Measurements from ENCODE around the gene SPINT2. TPM values are rescaled to one million over a fixed set of nuclear protein-coding genes. Genes with fewer than 3 reads are reported as not detected.

Gene SPINT2
- total RNA-seq, 1 donor from 2014 or later = 277 TPM

GRCh38 chr19:38291855-38292254 is 27.5 kb downstream of the SPINT2 start:
- TF ChIP-seq, protein P1, sequence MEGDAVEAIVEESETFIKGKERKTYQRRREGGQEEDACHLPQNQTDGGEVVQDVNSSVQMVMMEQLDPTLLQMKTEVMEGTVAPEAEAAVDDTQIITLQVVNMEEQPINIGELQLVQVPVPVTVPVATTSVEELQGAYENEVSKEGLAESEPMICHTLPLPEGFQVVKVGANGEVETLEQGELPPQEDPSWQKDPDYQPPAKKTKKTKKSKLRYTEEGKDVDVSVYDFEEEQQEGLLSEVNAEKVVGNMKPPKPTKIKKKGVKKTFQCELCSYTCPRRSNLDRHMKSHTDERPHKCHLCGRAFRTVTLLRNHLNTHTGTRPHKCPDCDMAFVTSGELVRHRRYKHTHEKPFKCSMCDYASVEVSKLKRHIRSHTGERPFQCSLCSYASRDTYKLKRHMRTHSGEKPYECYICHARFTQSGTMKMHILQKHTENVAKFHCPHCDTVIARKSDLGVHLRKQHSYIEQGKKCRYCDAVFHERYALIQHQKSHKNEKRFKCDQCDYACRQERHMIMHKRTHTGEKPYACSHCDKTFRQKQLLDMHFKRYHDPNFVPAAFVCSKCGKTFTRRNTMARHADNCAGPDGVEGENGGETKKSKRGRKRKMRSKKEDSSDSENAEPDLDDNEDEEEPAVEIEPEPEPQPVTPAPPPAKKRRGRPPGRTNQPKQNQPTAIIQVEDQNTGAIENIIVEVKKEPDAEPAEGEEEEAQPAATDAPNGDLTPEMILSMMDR (IDR thresholded peaks at IDR 0.05; ENCODE audit: unreplicated experiment) = no peak
- no peak for DNase-seq (ENCODE audit: low spot score in 2 of 2, unreplicated experiment in 2 of 2)
- Mint-ChIP-seq H3K9me3 (no peaks in the 10 kb centered on the region), H3K36me3 (peaks cover 7% of the 10 kb centered on the region), H3K27me3 (ENCODE audit: low read depth) (no peaks in the 10 kb centered on the region), H3K4me3 (no peak overlapping the region), H3K4me1 (no peaks in the 10 kb centered on the region), H3K27ac (no peak overlapping the region)

- TF ChIP-seq, protein P1 (IDR thresholded peaks at IDR 0.05; ENCODE audit: unreplicated experiment) = no peak
- no peak overlapping the region for H3K27ac Mint-ChIP-seq
These were observed 28.9 kb downstream of the SPINT2 start for GRCh38 chr19:38293281-38293680.

DNA sequence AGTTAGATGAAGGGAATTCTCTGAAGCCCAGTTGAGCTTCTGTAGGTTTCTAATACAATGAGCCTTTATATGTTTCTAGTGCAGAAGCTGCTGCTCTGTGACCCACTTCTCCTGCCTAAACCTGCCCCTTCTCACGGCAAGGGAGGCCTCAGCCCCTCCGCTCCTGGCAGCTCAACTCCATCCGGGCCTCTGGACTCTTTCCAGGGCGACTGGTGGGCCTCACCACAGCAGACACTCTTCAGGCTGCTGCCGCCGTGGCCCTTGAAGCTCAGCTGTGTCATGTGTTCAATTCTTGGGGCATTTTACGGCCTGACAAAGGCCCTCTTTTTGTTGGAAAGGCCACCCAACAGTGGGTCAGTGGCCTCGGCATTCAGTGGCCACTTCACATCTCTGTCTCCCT is 29.7 kb downstream of the SPINT2 start:
- H3K4me1 Mint-ChIP-seq = peaks cover 1% of the 10 kb centered on the region
- no peak overlapping the region for H3K27ac Mint-ChIP-seq
- H3K9me3 Mint-ChIP-seq = no peaks in the 10 kb centered on the region
- TF ChIP-seq, protein P1 (IDR thresholded peaks at IDR 0.05; ENCODE audit: unreplicated experiment) = no peak
- peaks cover 3% of the 10 kb centered on the region for H3K36me3 Mint-ChIP-seq
- no peaks in the 10 kb centered on the region for H3K27me3 Mint-ChIP-seq (ENCODE audit: low read depth)
- no peak for DNase-seq (ENCODE audit: low spot score in 2 of 2, unreplicated experiment in 2 of 2)
- H3K4me3 Mint-ChIP-seq = no peak overlapping the region

More at GRCh38 chr19:38293281-38293680, 28.9 kb downstream of the SPINT2 start:
- Mint-ChIP-seq H3K27me3 (ENCODE audit: low read depth) (no peaks in the 10 kb centered on the region), H3K4me3 (no peak overlapping the region), H3K9me3 (no peaks in the 10 kb centered on the region), H3K4me1 (no peaks in the 10 kb centered on the region), H3K36me3 (peaks cover 3% of the 10 kb centered on the region)
- DNase-seq (ENCODE audit: low spot score in 2 of 2, unreplicated experiment in 2 of 2) = no peak

DNA sequence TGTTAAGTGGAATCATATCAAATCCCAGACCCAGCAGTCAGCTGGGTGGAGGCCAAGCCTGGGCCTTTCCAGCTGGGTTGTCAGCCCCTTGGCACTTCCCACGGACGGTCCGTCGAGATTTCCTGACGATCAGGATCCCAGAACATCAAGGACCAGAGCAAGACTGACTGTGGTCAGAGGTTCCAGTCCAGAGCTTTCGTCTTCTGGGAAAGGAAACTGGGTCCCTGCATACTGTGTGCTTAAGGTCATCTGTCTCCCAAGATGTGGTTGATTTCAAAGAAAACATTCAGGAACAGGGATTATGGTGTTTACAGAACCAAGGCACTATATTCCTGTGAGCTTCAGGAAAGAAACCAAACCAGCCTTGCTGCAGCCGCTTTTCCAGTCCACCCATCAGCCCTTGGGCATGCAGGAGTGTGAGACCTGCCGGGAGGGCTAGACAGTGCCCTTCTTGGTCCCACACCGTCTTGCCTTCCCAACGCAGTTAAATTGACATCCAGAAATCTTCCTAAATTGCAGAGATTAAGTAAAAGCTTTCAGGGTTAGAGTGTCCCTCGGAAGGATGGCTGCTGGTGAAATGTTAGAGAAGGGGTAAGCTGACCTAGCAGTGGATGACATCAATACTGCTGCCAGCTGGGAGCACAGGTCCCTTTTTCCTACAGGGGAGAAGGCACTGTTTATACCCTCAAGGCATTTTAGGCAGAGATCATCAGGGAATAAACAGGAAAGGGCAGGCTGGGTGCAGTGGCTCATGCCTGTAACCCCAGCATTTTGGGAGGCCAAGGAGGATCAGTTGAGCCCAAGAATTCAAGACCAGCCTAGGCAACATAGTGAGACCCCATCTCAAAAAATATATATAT is 34.7 kb downstream of the SPINT2 start:
- H3K4me1 Mint-ChIP-seq = peaks cover 11% of the 10 kb centered on the region
- TF ChIP-seq, protein P1 (IDR thresholded peaks at IDR 0.05; ENCODE audit: unreplicated experiment) = no peak
- no peaks in the 10 kb centered on the region for H3K9me3 Mint-ChIP-seq
- no peak for DNase-seq (ENCODE audit: low spot score in 2 of 2, unreplicated experiment in 2 of 2)
- H3K27me3 Mint-ChIP-seq (ENCODE audit: low read depth) = no peaks in the 10 kb centered on the region
- no peak overlapping the region for H3K4me3 Mint-ChIP-seq
- peak overlapping the region; percentile 61 for H3K27ac Mint-ChIP-seq
- H3K36me3 Mint-ChIP-seq = peaks cover 3% of the 10 kb centered on the region

DNA sequence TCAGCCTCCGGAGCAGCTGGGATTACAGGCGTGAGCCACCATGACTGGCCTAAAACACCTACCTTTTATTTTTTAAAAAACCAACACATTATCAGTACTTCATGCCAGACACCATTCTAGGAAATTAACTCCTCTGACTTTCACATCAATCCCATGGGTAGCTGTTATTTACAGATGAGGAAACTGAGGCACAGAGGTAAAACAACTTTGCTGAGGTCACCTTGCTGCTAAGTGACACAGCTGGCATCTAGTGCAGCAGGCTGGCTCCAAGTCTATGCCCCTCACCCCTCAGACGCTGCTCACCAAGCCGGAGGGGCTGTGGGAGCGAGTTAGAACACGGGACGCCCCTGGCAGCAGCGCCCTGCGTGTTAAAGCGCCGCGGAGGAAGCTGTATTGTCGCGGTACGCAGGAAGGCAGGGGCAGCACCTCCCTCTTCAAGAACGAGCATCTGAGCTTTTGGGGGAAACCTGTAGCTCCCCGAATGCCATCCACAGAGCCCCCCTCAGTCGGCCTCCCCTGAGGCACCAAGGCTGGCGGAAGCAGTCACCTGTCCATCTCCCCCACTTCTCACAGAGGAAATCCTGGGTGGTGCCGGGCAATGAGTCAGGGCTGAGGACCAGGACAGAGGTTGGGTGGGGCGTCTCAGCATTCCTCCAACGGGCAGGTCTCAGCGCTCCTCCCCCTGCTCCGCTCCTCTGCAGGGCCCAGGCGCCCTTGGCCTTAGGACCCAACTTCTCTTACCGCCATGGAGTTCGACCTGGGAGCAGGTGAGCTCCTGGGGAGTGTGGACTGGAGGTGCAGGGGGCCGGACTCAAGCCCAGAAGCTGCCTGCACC is 39.4 kb downstream of the SPINT2 start, which contains the start of gene C19orf33:
Gene C19orf33, plus strand, starts transcription at position 735 of the 835 bp plus-strand sequence. Its CDS starts 11 bp downstream, at position 746.
- peaks cover 15% of the 10 kb centered on the region for H3K4me1 Mint-ChIP-seq
- no peaks in the 10 kb centered on the region for H3K27me3 Mint-ChIP-seq (ENCODE audit: low read depth)
- TF ChIP-seq, protein P1 (IDR thresholded peaks at IDR 0.05; ENCODE audit: unreplicated experiment) = no peak
- no peak for DNase-seq (ENCODE audit: low spot score in 2 of 2, unreplicated experiment in 2 of 2)
- peaks cover 3% of the 10 kb centered on the region for H3K36me3 Mint-ChIP-seq
- no peak within 1 kb of the TSS for H3K27ac Mint-ChIP-seq
- H3K4me3 Mint-ChIP-seq = peak within 1 kb of the TSS; percentile 41
- H3K9me3 Mint-ChIP-seq = no peaks in the 10 kb centered on the region

All from mesothelial cell of epicardium (in vitro differentiated cells).